RCC 7860 (cell line): ENCODE results near the gene PTPN18.

Experiments
- DNase-seq: peaks from one replicate; pipeline ENCODE4 v3.0.0-alpha.2; 2015; ENCODE audit warnings: low spot score
- FAIRE-seq: peaks from 2 replicates; lab custom pipeline; 2012; peaks lifted over from hg19 to GRCh38; lab: Jason Lieb, UNC

Gene PTPN18

DNA sequence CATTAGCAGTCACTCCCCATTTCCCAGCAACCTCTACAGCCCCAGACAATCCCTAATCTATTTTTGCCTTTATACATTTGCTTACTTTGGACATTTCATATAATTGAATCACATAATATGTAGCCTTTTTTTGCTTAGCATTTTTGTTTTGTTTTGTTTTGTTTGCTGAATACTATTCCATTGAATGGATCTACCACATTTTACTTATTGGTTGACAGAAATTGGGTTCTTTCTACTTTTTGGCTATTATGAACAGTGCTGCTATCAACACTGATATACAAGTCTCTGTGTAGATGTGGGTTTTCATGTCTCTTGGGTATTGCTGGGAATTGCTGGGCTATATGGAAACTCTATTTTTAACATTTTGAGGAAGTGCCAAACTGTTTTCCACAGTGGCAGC is 7.6 kb downstream of the PTPN18 start:
- FAIRE-seq (no peak), DNase-seq (no peak)

DNA sequence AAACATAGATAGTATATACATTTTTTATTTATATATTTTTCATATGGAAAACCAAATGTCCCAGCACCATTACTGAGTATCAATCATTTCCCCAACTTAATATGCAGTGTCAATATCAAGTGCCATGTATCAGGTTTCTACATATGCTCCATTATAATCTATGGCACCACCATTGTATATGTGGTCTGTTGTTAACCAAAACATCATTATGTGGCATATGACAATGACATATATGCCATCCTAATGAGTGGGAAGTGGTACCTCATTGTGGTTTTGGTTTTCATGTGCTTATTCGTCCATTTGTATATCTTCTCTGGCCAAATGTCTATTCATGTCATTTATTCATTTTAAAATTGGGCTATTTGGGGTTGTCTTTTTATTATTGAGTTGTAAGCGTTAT is 9.2 kb downstream of the PTPN18 start:
- FAIRE-seq (no peak), DNase-seq (no peak)

DNA sequence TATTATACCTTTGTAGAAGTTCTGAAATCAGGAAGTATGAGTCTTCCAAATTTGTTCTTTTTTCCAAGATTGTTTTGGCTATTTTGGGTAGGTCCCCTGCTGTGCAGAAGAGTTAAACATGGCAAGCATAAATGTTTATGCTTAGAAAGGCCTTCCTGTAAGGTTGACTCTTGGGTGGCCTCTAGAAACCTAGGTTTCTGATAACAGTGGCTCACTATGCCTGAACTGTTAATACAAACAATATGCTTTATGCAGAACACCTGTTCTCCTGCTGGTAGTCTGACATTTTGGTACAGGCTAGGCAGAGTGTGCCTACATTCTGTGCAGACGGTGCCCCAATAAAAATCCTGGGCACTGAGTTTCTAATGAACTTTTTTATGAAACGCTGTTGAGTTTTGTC is 10.1 kb downstream of the PTPN18 start:
- no peak for DNase-seq
- FAIRE-seq, result no peak

DNA sequence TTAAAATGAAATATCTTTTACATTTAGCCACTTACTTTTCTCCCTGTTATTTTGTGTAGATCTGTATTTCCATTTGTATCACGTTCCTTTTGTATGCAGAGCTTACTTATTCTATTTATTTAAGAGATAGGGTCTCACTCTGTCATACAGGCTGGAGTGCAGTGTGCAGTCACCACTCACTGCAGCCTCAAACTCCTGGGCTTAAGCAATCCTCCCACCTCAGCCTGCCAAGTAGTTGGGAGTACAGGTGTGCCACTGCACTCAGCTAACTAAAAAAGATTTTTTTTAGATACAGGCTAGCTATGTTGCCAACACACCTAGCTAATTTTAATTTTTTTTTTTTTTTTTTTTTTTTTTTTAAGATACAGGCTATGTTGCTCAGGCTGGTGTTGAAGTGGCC is 10.9 kb downstream of the PTPN18 start:
- FAIRE-seq (no peak), DNase-seq (no peak)

DNA sequence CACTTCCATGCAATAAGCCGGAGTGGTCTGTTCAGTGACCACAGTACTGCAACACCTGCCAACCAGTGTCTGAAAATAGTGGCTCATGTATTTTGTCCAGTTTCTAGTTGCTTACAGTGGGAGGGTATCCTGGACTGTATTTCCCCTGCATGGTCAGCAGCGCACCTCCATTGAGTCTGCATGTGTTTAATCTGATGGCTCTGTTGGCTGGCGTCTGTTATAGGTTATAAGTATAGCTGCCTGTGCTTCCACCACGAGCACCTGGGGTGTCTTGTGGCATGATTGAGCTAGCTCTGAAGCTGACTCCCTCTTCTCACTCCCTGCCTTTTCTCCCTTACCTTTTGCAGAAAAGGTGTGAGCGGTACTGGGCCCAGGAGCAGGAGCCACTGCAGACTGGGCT is 12.9 kb downstream of the PTPN18 start:
- FAIRE-seq (no peak), DNase-seq (no peak)

DNA sequence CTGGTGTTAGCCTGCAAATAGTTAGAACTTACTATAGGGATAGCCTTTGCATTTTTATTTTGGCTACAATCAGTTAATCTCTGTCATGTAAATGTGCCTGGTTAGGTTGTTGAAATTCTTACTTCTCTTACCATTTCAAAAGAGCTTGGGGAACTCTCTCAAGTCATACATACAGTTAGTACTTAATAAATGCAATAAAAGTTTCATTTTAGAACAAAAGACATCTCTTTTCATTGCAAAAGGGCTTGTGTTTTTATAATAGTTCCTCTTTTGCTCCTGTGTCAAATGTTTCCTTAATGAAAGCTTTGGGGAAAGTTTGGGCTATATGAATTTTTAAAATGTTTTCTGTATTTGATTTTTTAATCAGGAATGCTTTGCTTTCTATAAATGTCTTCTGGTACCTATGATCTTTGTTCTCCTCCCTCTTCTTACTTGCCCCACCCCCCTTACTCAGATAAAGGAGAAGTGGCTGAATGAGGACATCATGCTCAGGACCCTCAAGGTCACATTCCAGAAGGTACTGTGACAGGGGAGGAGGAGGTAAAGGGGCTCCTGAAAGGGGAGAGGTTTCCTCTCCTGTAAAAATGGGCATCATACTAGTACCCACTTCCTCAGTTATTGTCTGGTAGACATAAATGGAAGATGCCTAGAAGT is 13.6 kb downstream of the PTPN18 start:
- DNase-seq (no peak), FAIRE-seq (no peak)

DNA sequence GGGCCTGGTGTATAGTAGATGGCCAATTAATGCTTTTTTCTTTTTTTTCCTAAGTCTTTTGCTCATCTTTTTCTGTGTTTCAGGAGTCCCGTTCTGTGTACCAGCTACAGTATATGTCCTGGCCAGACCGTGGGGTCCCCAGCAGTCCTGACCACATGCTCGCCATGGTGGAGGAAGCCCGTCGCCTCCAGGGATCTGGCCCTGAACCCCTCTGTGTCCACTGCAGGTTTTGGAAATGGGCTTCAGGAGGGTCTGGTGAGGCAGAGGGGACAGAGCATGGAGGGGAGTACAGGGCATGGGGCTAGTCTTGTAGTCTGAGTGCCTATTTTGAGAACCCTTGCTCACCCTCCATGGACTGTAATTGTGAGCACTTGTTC is 14.1 kb downstream of the PTPN18 start:
- FAIRE-seq, result no peak
- DNase-seq, result no peak

DNA sequence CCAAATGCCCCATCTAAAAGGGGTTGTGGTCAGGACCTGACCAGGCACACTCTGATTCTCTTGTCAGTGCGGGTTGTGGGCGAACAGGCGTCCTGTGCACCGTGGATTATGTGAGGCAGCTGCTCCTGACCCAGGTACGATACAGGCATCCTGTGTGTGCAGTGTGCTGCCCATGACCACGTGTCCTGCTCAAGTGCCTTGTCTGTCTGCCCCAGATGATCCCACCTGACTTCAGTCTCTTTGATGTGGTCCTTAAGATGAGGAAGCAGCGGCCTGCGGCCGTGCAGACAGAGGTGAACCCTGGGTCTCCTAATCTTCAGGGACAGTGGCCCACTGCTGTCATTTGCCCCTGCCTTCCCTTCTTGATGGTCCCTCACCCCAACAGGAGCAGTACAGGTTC is 14.6 kb downstream of the PTPN18 start:
- DNase-seq, result no peak
- no peak for FAIRE-seq

DNA sequence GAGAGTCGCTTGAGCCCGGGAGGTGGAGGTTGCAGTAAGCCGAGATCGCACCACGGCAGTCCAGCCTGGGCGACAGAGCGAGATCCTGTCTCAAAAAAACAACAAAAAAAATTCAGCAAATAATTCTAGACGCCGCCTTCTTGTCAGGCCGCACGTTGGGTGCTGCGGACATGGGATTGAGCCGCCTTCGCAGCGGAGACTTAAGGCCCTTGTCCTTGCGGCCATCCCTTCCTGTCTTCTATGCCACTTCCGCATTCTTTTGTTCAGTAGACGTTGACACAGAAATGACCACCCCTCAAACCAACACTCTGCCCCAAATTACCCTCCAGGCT is 15.8 kb downstream of the PTPN18 start:
- DNase-seq (peak; percentile 61), FAIRE-seq (no peak)

DNA sequence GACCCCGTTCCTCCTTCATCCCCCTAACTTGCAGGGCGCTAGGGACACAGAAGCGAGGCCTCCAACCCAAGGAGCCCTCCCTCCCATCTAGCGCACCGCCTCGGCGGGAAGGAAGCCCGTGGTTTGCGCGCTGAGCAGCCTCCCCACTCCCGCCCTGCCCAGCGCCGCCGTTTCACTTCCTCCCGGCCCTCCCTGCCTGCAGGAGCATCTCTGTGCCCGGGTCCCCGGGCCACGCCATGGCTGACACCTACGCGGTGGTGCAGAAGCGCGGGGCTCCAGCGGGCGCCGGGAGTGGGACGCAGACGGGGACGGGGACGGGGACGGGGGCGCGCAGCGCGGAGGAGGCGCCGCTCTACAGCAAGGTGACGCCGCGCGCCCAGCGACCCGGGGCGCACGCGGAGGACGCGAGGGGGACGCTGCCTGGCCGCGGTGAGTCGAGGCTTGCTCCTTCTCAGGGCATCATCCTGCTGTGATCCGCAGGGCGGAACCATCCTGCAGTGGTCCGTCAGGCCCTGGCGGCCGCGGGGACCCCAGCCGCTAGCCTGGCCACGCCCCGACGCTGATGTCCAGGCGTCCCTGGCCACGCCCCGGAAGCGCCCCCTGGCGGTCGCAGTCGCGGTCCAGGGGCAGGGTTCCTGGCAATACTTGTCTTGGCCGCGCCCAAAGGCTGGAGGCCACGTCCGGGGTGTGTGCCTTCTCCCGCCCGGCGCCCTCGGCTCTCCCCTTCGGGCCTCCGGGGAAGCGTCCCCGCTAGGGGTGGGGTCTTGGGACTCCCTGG is 16.4 kb downstream of the PTPN18 start:
- DNase-seq (peak; percentile 74), FAIRE-seq (no peak)

DNA sequence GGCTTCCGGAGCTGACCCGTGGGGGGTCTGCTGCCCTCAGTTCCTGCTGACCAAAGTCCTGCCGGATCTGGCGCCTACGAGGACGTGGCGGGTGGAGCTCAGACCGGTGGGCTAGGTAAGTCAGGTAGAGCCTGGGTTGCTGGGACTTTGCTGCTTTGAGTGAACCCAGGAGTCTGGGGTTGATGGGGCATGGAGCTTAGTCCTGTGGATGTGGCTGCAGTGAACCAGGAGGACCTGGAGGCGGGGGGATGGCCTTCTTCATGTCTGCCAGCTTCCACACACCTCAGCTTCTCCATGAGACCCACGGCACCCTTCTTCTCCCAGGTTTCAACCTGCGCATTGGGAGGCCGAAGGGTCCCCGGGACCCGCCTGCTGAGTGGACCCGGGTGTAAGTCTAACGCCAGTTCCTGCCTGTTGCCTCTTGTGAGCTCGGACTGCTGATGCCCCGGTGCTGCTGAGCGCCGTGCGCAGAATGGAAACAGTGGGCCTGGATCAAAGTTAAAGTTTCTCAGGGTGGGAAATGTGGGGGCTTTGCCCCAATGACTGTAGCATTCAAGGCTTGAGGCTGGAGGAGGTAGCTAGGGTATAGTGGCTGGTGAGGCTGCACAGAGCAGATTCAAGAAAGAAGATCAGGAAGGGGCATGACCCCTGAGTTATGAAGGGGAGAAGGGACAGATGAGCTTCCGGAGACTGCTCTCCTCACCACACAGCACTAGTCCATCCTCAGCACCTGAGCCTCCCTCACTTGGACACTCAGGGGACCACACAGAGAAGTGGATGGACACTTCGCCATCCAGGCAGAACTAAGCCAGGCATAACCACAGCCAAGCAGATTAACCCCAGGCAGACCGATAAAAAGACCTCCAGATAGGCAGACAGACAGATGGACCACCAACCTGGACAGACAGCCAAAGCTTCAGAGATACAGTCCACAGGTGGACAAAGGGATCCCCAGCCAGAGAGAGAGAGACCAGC is 17.3 kb downstream of the PTPN18 start:
- DNase-seq (no peak), FAIRE-seq (no peak)

DNA sequence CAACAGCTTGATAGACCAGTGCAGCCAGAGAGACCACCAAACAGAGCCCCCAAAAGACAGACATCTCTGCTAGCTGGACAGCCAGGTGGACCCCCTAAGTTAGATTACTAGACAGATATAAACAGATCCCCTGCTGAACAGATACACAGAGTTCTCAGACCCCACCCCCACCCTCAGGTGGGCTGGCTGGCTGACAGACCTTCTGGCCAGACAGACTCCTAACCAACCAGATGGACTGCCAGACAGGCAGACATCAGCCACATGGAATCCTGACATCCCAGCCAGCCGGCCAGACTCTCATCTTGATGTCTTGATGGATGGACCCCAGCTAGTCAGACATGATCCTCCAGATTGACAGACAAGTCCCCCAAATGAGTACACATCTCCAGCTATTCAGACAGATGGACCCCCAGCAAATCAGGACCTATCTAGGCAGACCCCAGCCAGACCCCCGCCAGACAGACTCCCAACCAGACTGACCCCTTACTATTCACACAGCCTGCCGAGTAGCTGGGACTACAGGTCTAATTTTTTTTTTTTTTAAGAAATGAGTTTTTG is 18.0 kb downstream of the PTPN18 start:
- DNase-seq, result no peak
- no peak for FAIRE-seq

DNA sequence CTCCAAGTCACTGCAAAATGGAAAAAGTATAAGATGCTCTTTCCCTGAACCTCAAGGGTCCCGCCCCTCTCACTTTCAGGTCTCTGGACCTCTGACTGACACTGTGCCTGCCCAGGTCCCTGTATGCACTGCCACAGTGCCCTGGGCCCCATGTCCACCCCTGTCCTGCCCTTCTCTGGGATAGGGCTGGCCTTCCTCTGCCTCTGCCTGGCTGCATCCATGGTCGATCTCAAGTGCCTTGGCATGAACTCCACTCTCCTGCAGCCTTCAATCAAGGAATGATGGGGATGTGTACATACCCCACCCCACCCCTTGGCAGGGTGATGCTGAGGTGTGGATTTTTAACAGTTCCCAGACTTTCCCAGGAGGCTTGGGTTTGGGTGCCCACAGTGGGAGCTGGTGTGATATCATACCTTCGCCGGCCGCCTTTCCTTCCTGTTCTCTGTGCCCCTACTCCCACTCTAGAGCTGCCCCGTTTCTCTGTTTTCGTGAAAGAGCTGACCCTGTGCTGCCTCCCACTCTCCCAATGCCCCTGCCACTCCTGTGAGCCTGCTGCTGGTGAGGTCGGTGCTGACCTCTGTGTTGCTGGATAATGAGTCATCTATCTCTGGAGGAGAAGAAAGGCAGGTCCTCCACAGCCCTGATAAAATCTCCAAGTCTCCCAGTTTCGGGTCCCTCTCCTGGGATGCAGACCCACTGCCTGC is 18.9 kb downstream of the PTPN18 start:
- no peak for FAIRE-seq
- DNase-seq, result peak; percentile 16

DNA sequence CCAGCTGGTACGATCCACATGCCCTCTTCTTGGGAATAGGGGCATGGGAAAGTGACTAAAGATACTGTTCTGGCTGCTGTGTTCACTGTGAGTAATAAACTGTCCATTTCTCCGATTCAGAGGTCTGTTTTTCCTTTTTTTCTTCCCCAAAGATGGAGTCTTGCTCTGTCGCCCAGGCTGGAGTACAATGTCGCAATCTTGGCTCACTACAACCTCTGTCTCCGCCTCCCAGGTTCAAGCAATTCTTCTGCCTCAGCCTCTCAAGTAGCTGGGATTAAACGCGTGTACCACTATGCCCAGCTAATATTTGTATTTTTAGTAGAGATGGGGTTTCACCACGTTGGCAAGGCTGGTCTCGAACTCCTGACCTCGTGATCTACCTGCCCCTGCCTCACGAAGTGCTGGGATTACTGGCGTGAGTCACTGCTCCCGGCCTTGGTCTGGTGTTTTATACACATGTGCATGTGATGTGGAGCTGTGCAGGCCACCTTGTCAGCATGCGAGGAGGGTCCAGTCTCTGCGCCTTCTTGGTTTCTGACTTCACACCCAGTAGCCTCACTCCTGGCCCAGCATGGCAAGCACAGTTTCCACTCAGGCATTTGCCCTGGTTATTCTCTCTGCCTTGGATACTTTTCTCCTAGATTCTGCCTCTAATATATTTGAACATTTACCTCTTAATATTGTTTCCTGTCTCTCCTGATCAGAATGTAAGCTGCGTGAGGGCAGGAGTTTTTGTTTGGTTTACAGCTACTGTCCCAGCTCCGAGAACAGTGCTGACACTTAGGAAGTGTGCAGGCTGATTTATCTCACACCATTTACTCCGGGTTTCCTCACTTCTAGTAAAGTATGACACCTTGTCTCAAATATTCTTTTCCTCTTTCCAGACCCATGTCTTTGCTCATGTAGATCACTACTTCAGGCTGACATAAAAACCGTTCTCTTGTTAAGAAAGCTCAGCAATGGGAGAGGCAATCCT is 19.7 kb downstream of the PTPN18 start:
- FAIRE-seq (no peak), DNase-seq (no peak)

DNA sequence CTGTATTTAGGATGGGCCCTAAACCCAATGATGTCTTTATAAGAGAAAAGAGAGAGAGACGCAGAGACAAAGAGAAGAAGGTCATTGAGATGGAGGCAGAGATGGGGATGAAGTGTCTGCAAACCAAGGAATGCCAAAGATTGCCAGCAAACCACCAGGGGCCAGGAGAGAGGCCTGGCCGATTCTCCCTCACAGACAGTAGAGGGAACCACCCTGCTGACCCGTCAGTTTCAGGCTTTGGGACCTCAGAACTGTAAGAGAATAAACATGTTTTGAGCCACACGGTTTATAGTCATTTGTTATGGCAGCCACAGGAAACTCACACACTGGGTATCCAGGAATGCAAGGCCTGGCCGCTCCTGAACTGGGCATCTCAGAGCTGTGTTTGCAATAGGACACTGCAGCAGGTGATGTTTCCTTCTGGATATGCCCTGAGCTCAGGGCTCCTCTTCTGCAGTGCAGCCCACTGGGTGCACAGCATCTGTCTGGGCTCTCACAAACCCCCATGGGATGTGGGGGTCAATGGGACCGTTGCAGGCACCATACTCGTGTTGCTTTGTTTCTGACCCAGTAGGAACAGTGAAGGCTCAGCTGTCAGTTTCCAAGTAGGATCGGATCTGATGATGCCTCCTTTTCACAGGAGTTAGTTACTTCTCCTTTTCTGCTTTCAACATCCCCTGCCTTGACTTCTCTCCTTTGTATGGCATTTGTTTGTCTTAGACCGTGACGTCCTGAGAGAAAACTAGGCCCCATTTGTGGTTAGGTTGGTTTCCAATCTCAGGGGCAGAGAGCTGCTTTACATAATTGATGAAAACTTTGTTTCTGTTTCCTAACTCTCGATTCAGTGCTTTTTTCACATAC is 20.8 kb downstream of the PTPN18 start:
- DNase-seq, result no peak
- no peak for FAIRE-seq

DNA sequence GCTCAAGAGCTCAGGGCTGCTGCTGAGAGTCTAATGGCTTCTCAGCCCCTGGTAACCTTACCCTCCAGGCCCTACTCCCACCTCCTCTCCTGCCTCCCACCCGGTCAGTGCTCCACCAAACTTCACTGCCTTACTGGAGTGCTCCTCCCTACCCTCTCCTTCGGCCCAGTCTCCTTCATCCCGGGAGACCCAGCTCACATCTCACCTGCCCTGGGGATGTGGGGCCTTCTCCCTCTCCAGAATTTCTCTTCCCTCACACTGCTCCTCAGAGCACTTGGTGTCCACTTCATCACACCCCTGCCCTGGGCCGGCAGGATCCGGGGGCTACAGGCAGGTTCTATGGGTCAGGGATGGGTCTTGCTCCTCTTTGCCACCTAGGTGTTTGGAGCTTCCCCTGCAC is 21.6 kb downstream of the PTPN18 start:
- DNase-seq (no peak), FAIRE-seq (no peak)

DNA sequence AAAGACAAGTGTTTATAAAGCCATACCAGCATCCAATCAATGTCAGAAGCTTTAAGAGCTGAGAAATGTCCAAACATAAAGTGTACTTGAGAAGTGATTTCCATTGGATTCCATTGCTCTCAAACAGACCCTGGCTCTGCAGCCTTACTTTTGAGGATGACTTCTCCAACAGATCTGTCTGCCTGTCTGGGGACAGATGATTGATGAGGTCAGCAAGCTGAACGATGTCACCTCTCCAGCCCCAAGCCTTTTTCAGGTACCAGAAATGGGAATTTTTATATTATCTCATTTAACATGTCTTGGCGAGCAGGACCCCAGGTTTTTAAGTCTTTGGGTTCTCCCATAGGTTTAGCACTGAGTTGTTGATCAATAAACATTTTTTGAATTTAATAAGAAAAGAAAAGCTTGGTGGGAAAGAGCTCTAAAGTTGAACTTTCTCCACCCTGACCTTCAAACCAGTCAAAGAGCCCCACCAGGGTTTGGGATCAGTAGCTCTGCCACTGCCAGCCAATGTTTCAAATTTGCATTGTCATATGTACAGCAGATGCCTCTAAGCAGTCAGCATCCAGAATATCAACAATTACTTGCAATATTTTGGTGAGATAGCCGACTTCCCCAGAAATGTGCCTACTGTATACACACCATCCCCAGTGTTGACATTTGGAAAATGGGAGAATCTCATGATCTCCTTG is 22.5 kb downstream of the PTPN18 start:
- DNase-seq (no peak), FAIRE-seq (no peak)

DNA sequence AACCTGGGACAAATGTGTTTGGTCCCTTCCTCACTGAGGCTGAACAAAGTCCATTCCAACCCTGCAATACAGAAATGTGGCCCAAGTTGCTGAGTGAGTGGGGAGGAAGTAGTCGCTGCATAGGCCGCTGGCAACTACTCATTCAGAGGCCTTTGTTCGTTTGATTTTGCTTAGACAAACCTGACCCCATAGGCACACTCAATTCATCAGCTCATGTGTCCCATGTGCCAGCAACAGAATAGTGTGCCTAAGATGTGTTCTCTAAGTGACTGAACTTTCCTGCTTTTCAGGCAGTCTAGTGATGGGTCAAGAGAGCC is 23.0 kb downstream of the PTPN18 start:
- FAIRE-seq, result no peak

More for the DNA sequence above, 23.0 kb downstream of the PTPN18 start:
- DNase-seq, result no peak
